ENCODE results near the gene ACOT12. TPM values are rescaled to one million over a fixed set of nuclear protein-coding genes. Genes with fewer than 3 reads are reported as not detected.

ACOT12 gene
- total RNA-seq, 1 donor from 2014 or later = not detected

GRCh38 chr5:81355291-81356251, 38.4 kb downstream of the ACOT12 start:
- H3K36me3 ChIP-seq = no peaks in the 10 kb centered on the region
- no peak overlapping the region for H3K27ac ChIP-seq (replicated peaks)
- no peak for TF ChIP-seq CTCF (IDR thresholded peaks at IDR 0.05; ENCODE audit: borderline replicate concordance)
- intact Hi-C loops (cut with micrococcal nuclease) = no loop called here
- H3K27me3 ChIP-seq (ENCODE audit: low read depth) = peaks cover 10% of the 10 kb centered on the region
- no peaks in the 10 kb centered on the region for H3K9me3 ChIP-seq (replicated peaks)
- no peaks in the 10 kb centered on the region for H3K4me1 ChIP-seq
- no peak overlapping the region for H3K4me3 ChIP-seq
- DNase-seq = no peak

GRCh38 chr5:81354093-81354492, 39.8 kb downstream of the ACOT12 start:
- no peak for DNase-seq
- no peaks in the 10 kb centered on the region for H3K4me1 ChIP-seq
- H3K27ac ChIP-seq (replicated peaks) = no peak overlapping the region
- peaks cover 3% of the 10 kb centered on the region for H3K27me3 ChIP-seq (ENCODE audit: low read depth)
- intact Hi-C loops (cut with micrococcal nuclease) = no loop called here
- no peak for TF ChIP-seq CTCF (IDR thresholded peaks at IDR 0.05; ENCODE audit: borderline replicate concordance)
- no peaks in the 10 kb centered on the region for H3K9me3 ChIP-seq (replicated peaks)
- H3K4me3 ChIP-seq = no peak overlapping the region
- H3K36me3 ChIP-seq = no peaks in the 10 kb centered on the region

GRCh38 chr5:81353189-81353588, 40.7 kb downstream of the ACOT12 start:
- no peak for DNase-seq
- Histone ChIP-seq H3K27ac (replicated peaks) (no peak overlapping the region), H3K27me3 (ENCODE audit: low read depth) (no peaks in the 10 kb centered on the region), H3K9me3 (replicated peaks) (no peaks in the 10 kb centered on the region), H3K36me3 (no peaks in the 10 kb centered on the region), H3K4me3 (no peak overlapping the region), H3K4me1 (no peaks in the 10 kb centered on the region)
- intact Hi-C loops (cut with micrococcal nuclease) = no loop called here
- TF ChIP-seq CTCF (IDR thresholded peaks at IDR 0.05; ENCODE audit: borderline replicate concordance) = no peak

- Histone ChIP-seq H3K27me3 (ENCODE audit: low read depth) (no peaks in the 10 kb centered on the region), H3K27ac (replicated peaks) (no peak overlapping the region), H3K4me1 (no peaks in the 10 kb centered on the region), H3K4me3 (no peak overlapping the region), H3K36me3 (no peaks in the 10 kb centered on the region), H3K9me3 (replicated peaks) (no peaks in the 10 kb centered on the region)
- no peak for TF ChIP-seq CTCF (IDR thresholded peaks at IDR 0.05; ENCODE audit: borderline replicate concordance)
- intact Hi-C loops (cut with micrococcal nuclease) = no loop called here
- DNase-seq = no peak
These were observed 43.4 kb downstream of the ACOT12 start for GRCh38 chr5:81350507-81350906.

GRCh38 chr5:81349161-81349560, 44.8 kb downstream of the ACOT12 start:
- H3K27me3 ChIP-seq (ENCODE audit: low read depth) = no peaks in the 10 kb centered on the region
- intact Hi-C loops (cut with micrococcal nuclease) = no loop called here
- TF ChIP-seq CTCF (IDR thresholded peaks at IDR 0.05; ENCODE audit: borderline replicate concordance) = no peak
- H3K4me1 ChIP-seq = no peaks in the 10 kb centered on the region
- H3K9me3 ChIP-seq (replicated peaks) = no peaks in the 10 kb centered on the region
- no peaks in the 10 kb centered on the region for H3K36me3 ChIP-seq
- DNase-seq = no peak
- H3K27ac ChIP-seq (replicated peaks) = no peak overlapping the region
- no peak overlapping the region for H3K4me3 ChIP-seq

Data from left ventricle myocardium inferior (tissue), 1 donor.